ENCODE data around the gene RDH5. TPM values are rescaled to one million over a fixed set of nuclear protein-coding genes. Genes with fewer than 3 reads are reported as not detected.
A peak's percentile ranks its signal among the peaks of the same experiment; 100 is the strongest.

The RDH5 gene
- total RNA-seq, 2 donors from 2014 or later: 6.4 to 13.3 TPM

- Mint-ChIP-seq H3K9me3 (no peaks in the 10 kb centered on the region), H3K27ac (no peak overlapping the region)
- no peak for ATAC-seq
Observed at GRCh38 chr12:55718624-55719275, 1.4 kb upstream of the RDH5 start.

GRCh38 chr12:55719371-55719770, 822 bp upstream of the RDH5 start:
- no peak for DNase-seq (ENCODE audit: low spot score in 2 of 2)
- H3K27ac Mint-ChIP-seq: no peak overlapping the region
- no peaks in the 10 kb centered on the region for H3K36me3 Mint-ChIP-seq
- no peaks in the 10 kb centered on the region for H3K9me3 Mint-ChIP-seq
- ATAC-seq: no peak

More at GRCh38 chr12:55718624-55719275, 1.4 kb upstream of the RDH5 start:
- no peaks in the 10 kb centered on the region for H3K36me3 Mint-ChIP-seq
- DNase-seq (ENCODE audit: low spot score in 2 of 2): no peak

- DNase-seq (ENCODE audit: low spot score in 2 of 2) (no peak), ATAC-seq (no peak)
- H3K36me3 Mint-ChIP-seq: no peaks in the 10 kb centered on the region
- H3K27ac Mint-ChIP-seq: no peak overlapping the region
- no peaks in the 10 kb centered on the region for H3K9me3 Mint-ChIP-seq
Observed at GRCh38 chr12:55720894-55721444, 776 bp downstream of the RDH5 start.

- DNase-seq (ENCODE audit: low spot score in 2 of 2): no peak
- ATAC-seq: no peak
- H3K27ac Mint-ChIP-seq: no peak overlapping the region
- no peaks in the 10 kb centered on the region for H3K9me3 Mint-ChIP-seq
- H3K36me3 Mint-ChIP-seq: no peaks in the 10 kb centered on the region
Observed at GRCh38 chr12:55721601-55722213, 1.5 kb downstream of the RDH5 start.

- H3K36me3 Mint-ChIP-seq: no peaks in the 10 kb centered on the region
- H3K9me3 Mint-ChIP-seq: no peaks in the 10 kb centered on the region
- DNase-seq (ENCODE audit: low spot score in 2 of 2): no peak
- ATAC-seq: no peak
- no peak overlapping the region for H3K27ac Mint-ChIP-seq
Observed at GRCh38 chr12:55722948-55723347, 2.8 kb downstream of the RDH5 start.

GRCh38 chr12:55723516-55724225, 3.5 kb downstream of the RDH5 start:
- Mint-ChIP-seq H3K36me3 (no peaks in the 10 kb centered on the region), H3K9me3 (no peaks in the 10 kb centered on the region), H3K27ac (peak overlapping the region in 1 of 2 donors; percentile 12)
- DNase-seq (ENCODE audit: low spot score in 2 of 2): no peak
- no peak for ATAC-seq

GRCh38 chr12:55724226-55724939, 4.2 kb downstream of the RDH5 start:
- H3K9me3 Mint-ChIP-seq: no peaks in the 10 kb centered on the region
- ATAC-seq (peak in 1 of 2 donors; percentile 43), DNase-seq (ENCODE audit: low spot score in 2 of 2) (peak in 1 of 2 donors; percentile 72)
- peak overlapping the region in 1 of 2 donors; percentile 12 for H3K27ac Mint-ChIP-seq
- H3K36me3 Mint-ChIP-seq: peaks cover 0 to under 1% of the 10 kb centered on the region in 2 donors

GRCh38 chr12:55724940-55725309, 4.7 kb downstream of the RDH5 start:
- no peaks in the 10 kb centered on the region for H3K9me3 Mint-ChIP-seq
- H3K36me3 Mint-ChIP-seq: peaks cover 0 to 6% of the 10 kb centered on the region in 2 donors
- no peak for DNase-seq (ENCODE audit: low spot score in 2 of 2)
- no peak for ATAC-seq
- peak overlapping the region in 1 of 2 donors; percentile 12 for H3K27ac Mint-ChIP-seq

GRCh38 chr12:55725556-55725955, 5.4 kb downstream of the RDH5 start:
- DNase-seq (ENCODE audit: low spot score in 2 of 2): no peak
- Mint-ChIP-seq H3K9me3 (no peaks in the 10 kb centered on the region), H3K36me3 (peaks cover 0 to 9% of the 10 kb centered on the region in 2 donors), H3K27ac (no peak overlapping the region)
- ATAC-seq: no peak

- no peak for ATAC-seq
- DNase-seq (ENCODE audit: low spot score in 2 of 2): no peak
- Mint-ChIP-seq H3K27ac (peak overlapping the region in 1 of 2 donors; percentile 44), H3K36me3 (peaks cover 0 to 9% of the 10 kb centered on the region in 2 donors), H3K9me3 (no peaks in the 10 kb centered on the region)
Observed at GRCh38 chr12:55726971-55727370, 6.8 kb downstream of the RDH5 start.

- Mint-ChIP-seq H3K9me3 (no peaks in the 10 kb centered on the region), H3K36me3 (peaks cover 0 to 9% of the 10 kb centered on the region in 2 donors), H3K27ac (peak overlapping the region in 1 of 2 donors; percentile 77)
- ATAC-seq (no peak), DNase-seq (ENCODE audit: low spot score in 2 of 2) (no peak)
Observed at GRCh38 chr12:55727643-55728185, 7.5 kb downstream of the RDH5 start.

GRCh38 chr12:55728186-55728938, 8.2 kb downstream of the RDH5 start:
- Mint-ChIP-seq H3K9me3 (no peaks in the 10 kb centered on the region), H3K27ac (peak overlapping the region; percentile 14 to 79), H3K36me3 (peaks cover 0 to 9% of the 10 kb centered on the region in 2 donors)
- ATAC-seq: no peak
- no peak for DNase-seq (ENCODE audit: low spot score in 2 of 2)

GRCh38 chr12:55728939-55729818, 9.0 kb downstream of the RDH5 start, which contains the start of gene CD63:
CD63 (minus strand) TSS chr12:55729009; CDS start chr12:55728341, 668 bp downstream.
- peak; percentile 75 to 80 for ATAC-seq
- peaks cover 0 to 9% of the 10 kb centered on the region in 2 donors for H3K36me3 Mint-ChIP-seq

GRCh38 chr12:55729819-55730818, 9.9 kb downstream of the RDH5 start:
- no peaks in the 10 kb centered on the region for H3K9me3 Mint-ChIP-seq
- H3K27ac Mint-ChIP-seq: peak overlapping the region; percentile 79 to 93
- peak; percentile 47 to 54 for ATAC-seq
- peaks cover 0 to 9% of the 10 kb centered on the region in 2 donors for H3K36me3 Mint-ChIP-seq
- no peak for DNase-seq (ENCODE audit: low spot score in 2 of 2)

More at GRCh38 chr12:55728939-55729818, 9.0 kb downstream of the RDH5 start, which contains the start of gene CD63:
- Mint-ChIP-seq H3K9me3 (no peaks in the 10 kb centered on the region), H3K27ac (peak within 1 kb of the TSS; percentile 79 to 93)
- DNase-seq (ENCODE audit: low spot score in 2 of 2): peak; percentile 69 to 89
